Measurements from ENCODE around the gene MAP3K9.
"Not testable (repeated sequence)": the region's sequence is repeated elsewhere in the genome, so short reads cannot be mapped to it uniquely, and the experiment has no call there.

MAP3K9 gene

GRCh38 chr14:70809225-70810219, at the start of gene MAP3K9:
Gene MAP3K9 (minus strand): TSS chr14:70809513. CDS start chr14:70809171, 342 bp downstream.
- no peak for DNase-seq (ENCODE audit: low read depth)

- no peak for DNase-seq (ENCODE audit: low read depth)
Measured at GRCh38 chr14:70858641-70859040, 49.3 kb upstream of the MAP3K9 start.

- DNase-seq (ENCODE audit: low read depth), result no peak
Measured at GRCh38 chr14:70857496-70857890, 48.2 kb upstream of the MAP3K9 start.

- DNase-seq (ENCODE audit: low read depth), result peak; percentile 84
Measured at GRCh38 chr14:70856851-70857495, 47.7 kb upstream of the MAP3K9 start.

- no peak for DNase-seq (ENCODE audit: low read depth)
Measured at GRCh38 chr14:70855486-70855885, 46.2 kb upstream of the MAP3K9 start.

- DNase-seq (ENCODE audit: low read depth), result not testable (repeated sequence)
Measured at GRCh38 chr14:70853658-70854057, 44.3 kb upstream of the MAP3K9 start.

- DNase-seq (ENCODE audit: low read depth), result no peak
Measured at GRCh38 chr14:70847406-70848090, 38.2 kb upstream of the MAP3K9 start.

- no peak for DNase-seq (ENCODE audit: low read depth)
Measured at GRCh38 chr14:70845601-70846000, 36.3 kb upstream of the MAP3K9 start.

GRCh38 chr14:70842851-70843462, 33.6 kb upstream of the MAP3K9 start:
- no peak for DNase-seq (ENCODE audit: low read depth)

- no peak for DNase-seq (ENCODE audit: low read depth)
Measured at GRCh38 chr14:70838076-70838475, 28.8 kb upstream of the MAP3K9 start.

GRCh38 chr14:70836946-70837345, 27.6 kb upstream of the MAP3K9 start:
- DNase-seq (ENCODE audit: low read depth), result no peak

- no peak for DNase-seq (ENCODE audit: low read depth)
Measured at GRCh38 chr14:70833884-70834283, 24.6 kb upstream of the MAP3K9 start.

GRCh38 chr14:70832561-70833305, 23.4 kb upstream of the MAP3K9 start:
- DNase-seq (ENCODE audit: low read depth), result no peak

- DNase-seq (ENCODE audit: low read depth), result no peak
Measured at GRCh38 chr14:70830998-70831781, 21.9 kb upstream of the MAP3K9 start.

GRCh38 chr14:70828188-70828587, 18.9 kb upstream of the MAP3K9 start:
- no peak for DNase-seq (ENCODE audit: low read depth)

- no peak for DNase-seq (ENCODE audit: low read depth)
Measured at GRCh38 chr14:70827752-70828151, 18.4 kb upstream of the MAP3K9 start.

GRCh38 chr14:70827347-70827746, 18.0 kb upstream of the MAP3K9 start:
- DNase-seq (ENCODE audit: low read depth), result no peak

- DNase-seq (ENCODE audit: low read depth), result no peak
Measured at GRCh38 chr14:70823281-70823680, 14.0 kb upstream of the MAP3K9 start.

GRCh38 chr14:70822530-70823185, 13.3 kb upstream of the MAP3K9 start:
- no peak for DNase-seq (ENCODE audit: low read depth)
